Activated CD4-positive, alpha-beta T cell treated with anti-CD3 and anti-CD28 coated beads, Interleukin-2, amount 50 U/mL, for 16 hours (primary cell): ENCODE results near the gene STX4.
A peak's percentile ranks its signal among the peaks of the same experiment; 100 is the strongest.

ENCODE experiments used
- DNase-seq: peaks from one replicate; pipeline ENCODE4 v3.0.0-alpha.2; 2020

STX4 gene

GRCh38 chr16:31032736-31033708 is at the start of gene STX4:
TSS of gene STX4 (plus strand) at chr16:31033558. CDS start at chr16:31033806, 248 bp downstream.
- DNase-seq: peak; percentile 99

GRCh38 chr16:30983898-30984610 is 49.3 kb upstream of the STX4 start:
- no peak for DNase-seq

GRCh38 chr16:30984669-30985400 is 48.5 kb upstream of the STX4 start, which contains the start of gene HSD3B7:
TSS of gene HSD3B7 (plus strand) at chr16:30985207. CDS start at chr16:30985659, 452 bp downstream.
- peak; percentile 85 for DNase-seq

- no peak for DNase-seq
These were observed 47.8 kb upstream of the STX4 start for GRCh38 chr16:30985401-30986128.

- DNase-seq: no peak
These were observed 47.0 kb upstream of the STX4 start for GRCh38 chr16:30986129-30986991.

- no peak for DNase-seq
These were observed 45.7 kb upstream of the STX4 start for GRCh38 chr16:30987581-30988190.

GRCh38 chr16:30989469-30990047 is 43.8 kb upstream of the STX4 start:
- DNase-seq: no peak

- DNase-seq: no peak
These were observed 43.3 kb upstream of the STX4 start for GRCh38 chr16:30990105-30990504.

GRCh38 chr16:30991052-30991451 is 42.3 kb upstream of the STX4 start:
- no peak for DNase-seq

GRCh38 chr16:30992276-30992780 is 41.0 kb upstream of the STX4 start:
- no peak for DNase-seq

GRCh38 chr16:30992931-30993816 is 40.2 kb upstream of the STX4 start:
- DNase-seq: no peak

- no peak for DNase-seq
These were observed 37.4 kb upstream of the STX4 start for GRCh38 chr16:30995927-30996323.

- DNase-seq: no peak
These were observed 36.9 kb upstream of the STX4 start for GRCh38 chr16:30996324-30996984.

GRCh38 chr16:30996985-30997724 is 36.2 kb upstream of the STX4 start:
- peak; percentile 86 for DNase-seq

- no peak for DNase-seq
These were observed 35.3 kb upstream of the STX4 start for GRCh38 chr16:30997725-30998711.
